22Rv1 (cell line): ENCODE results near the gene ZNF556.

Source experiments
- CTCF ChIP-seq: fragments of 450-650 bp; IDR thresholded peaks from 2 replicates; pipeline ENCODE4 v1.5.1; 2017; ENCODE audit warnings: mild to moderate bottlenecking
- ZFX ChIP-seq: fragments of 450-650 bp; IDR thresholded peaks from 2 replicates; pipeline ENCODE4 v1.6.1; 2017; ENCODE audit warnings: antibody characterized with exemption, borderline replicate concordance

GRCh38 chr19:2877398-2878331 lies 10.5 kb downstream of the ZNF556 start:
- TF ChIP-seq CTCF, result no peak
- no peak for TF ChIP-seq ZFX
